ENCODE measurements around the gene KNDC1. TPM values are rescaled to one million over a fixed set of nuclear protein-coding genes. Genes with fewer than 3 reads are reported as not detected.
A peak's percentile ranks its signal among the peaks of the same experiment; 100 is the strongest.

KNDC1 gene
- total RNA-seq, 2 experiments from 2014 or later: 0.36 to 0.40 TPM

DNA sequence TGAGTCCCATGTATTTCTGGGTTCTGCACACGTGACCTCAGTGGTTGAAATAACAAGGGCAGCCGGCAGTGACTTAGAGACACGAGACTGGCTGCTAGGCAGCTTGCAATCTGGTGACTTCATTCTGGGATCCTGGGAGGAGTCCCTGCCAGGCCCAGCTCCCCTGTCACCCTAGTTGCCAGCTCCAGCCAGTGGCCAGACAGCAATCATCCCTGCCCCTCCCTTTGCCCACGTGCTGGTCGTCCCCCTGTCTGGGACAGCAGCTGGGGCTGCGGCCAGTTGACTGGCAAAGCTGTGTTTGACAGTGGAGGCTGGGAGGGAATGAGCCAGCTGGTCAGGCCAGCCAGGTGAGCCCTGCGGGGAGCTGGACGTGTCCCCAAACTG lies 42.3 kb upstream of the KNDC1 start:
- no peak overlapping the region for H3K27ac Mint-ChIP-seq
- H3K4me3 Mint-ChIP-seq: no peak overlapping the region
- no peaks in the 10 kb centered on the region for H3K27me3 Mint-ChIP-seq
- H3K9me3 Mint-ChIP-seq: peaks cover 11% of the 10 kb centered on the region
- no peaks in the 10 kb centered on the region for H3K4me1 Mint-ChIP-seq
- no peaks in the 10 kb centered on the region for H3K36me3 Mint-ChIP-seq
- ATAC-seq (ENCODE audit: low read depth) (no peak), DNase-seq (no peak)
- POLR2A ChIA-PET: no interaction called here

DNA sequence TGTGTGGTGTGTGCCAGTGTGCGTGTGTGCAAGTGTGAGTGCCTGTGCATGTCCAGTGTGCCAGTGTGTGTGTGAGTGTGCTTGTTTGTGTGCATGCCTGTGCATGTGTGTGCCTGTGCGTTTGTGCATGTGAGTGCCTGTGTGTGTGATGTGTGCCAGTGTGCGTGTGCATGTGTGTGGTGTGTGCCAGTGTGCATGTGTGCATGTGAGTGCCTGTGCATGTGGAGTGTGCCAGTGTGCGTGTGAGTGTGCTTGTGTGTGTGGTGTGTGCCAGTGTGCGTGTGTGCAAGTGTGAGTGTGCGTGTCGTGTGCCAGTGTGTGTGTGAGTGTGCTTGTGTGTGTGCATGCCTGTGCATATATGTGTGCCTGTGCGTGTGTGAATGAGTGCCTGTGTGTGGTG lies 38.5 kb upstream of the KNDC1 start:
- H3K27me3 Mint-ChIP-seq: peaks cover 9% of the 10 kb centered on the region
- H3K27ac Mint-ChIP-seq: no peak overlapping the region
- POLR2A ChIA-PET: no interaction called here
- H3K36me3 Mint-ChIP-seq: no peaks in the 10 kb centered on the region
- no peak for ATAC-seq (ENCODE audit: low read depth)
- peaks cover 11% of the 10 kb centered on the region for H3K9me3 Mint-ChIP-seq
- no peak overlapping the region for H3K4me3 Mint-ChIP-seq
- peaks cover 2% of the 10 kb centered on the region for H3K4me1 Mint-ChIP-seq
- no peak for DNase-seq

DNA sequence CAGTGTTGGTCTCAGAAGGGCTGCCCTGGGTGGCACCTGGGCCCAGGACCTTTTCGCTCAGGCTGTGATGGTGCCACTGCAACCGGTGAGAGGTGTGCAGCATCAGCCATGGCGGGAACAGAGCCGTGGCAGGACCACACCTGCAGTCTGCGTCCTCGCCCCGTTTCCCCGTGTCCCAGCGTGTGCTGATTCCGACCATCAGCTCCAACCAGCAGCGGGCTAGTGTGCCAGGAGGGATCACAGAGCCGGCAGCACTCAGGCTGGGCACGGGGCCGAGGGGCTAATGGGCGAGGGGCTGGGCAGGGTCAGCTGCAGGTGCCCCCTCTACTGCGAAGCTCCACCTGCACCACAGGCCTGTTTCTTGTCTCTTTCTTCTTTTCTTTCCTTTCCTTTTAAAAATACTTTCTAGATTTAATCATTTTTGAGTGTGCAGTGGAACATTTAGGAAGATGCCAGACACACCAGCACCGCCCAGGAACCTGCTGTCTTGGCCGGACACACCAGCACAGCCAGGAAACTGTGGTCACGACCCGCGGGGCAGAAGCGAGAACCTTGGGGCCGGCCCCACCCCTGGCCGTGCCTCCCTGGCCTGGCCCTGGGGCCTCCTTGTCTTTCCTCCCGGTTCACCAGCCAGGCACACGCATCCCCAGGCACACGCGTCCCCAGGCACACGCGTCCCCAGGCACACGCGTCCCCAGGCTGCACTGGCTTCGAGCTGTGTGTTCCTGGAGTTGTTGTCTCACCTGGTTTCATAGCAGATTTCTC lies 37.7 kb upstream of the KNDC1 start:
- H3K27ac Mint-ChIP-seq: no peak overlapping the region
- H3K36me3 Mint-ChIP-seq: no peaks in the 10 kb centered on the region
- H3K27me3 Mint-ChIP-seq: peaks cover 9% of the 10 kb centered on the region
- peaks cover 11% of the 10 kb centered on the region for H3K9me3 Mint-ChIP-seq
- DNase-seq (peak; percentile 14), ATAC-seq (ENCODE audit: low read depth) (no peak)
- POLR2A ChIA-PET: no interaction called here
- H3K4me3 Mint-ChIP-seq: no peak overlapping the region
- H3K4me1 Mint-ChIP-seq: peaks cover 2% of the 10 kb centered on the region

DNA sequence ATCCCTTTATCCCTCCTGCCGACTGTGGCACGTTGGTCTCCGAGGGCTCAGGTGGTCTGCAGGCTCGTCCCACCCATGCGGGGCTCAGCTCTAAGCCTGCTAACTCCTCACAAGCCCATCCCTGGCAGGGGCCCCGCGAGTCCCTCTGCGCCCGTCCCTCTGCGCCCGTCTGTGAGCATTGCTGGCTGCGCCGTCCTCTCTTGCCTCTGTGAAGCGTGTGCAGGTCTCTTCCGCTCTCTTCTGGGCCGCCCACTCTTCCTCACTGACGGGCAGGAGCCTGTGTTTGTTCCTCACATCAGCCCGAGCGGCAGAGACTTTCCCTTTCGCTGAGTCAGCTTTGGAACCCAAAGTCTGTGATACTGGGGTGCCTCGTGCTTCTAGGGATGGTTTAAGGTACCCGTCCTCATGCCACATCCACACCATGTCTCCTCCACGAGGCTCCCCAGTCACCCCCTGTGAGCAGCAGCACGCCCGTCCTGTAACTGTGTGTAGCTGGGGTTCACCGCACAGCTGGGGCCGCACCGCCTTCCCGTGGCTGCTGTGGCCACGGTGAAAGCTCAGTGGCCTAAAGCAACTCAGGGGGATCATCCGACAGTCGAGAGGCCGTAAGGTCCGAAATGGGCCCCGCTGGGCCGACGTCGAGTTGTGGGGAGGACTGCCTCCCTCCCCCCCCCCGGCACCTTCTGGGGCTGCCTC lies 36.8 kb upstream of the KNDC1 start:
- Mint-ChIP-seq H3K4me1 (peaks cover 2% of the 10 kb centered on the region), H3K9me3 (peaks cover 8% of the 10 kb centered on the region), H3K36me3 (no peaks in the 10 kb centered on the region), H3K27me3 (peaks cover 10% of the 10 kb centered on the region), H3K27ac (no peak overlapping the region), H3K4me3 (peak overlapping the region; percentile 42)
- peak; percentile 58 for ATAC-seq (ENCODE audit: low read depth)
- no peak for DNase-seq
- POLR2A ChIA-PET: no interaction called here

DNA sequence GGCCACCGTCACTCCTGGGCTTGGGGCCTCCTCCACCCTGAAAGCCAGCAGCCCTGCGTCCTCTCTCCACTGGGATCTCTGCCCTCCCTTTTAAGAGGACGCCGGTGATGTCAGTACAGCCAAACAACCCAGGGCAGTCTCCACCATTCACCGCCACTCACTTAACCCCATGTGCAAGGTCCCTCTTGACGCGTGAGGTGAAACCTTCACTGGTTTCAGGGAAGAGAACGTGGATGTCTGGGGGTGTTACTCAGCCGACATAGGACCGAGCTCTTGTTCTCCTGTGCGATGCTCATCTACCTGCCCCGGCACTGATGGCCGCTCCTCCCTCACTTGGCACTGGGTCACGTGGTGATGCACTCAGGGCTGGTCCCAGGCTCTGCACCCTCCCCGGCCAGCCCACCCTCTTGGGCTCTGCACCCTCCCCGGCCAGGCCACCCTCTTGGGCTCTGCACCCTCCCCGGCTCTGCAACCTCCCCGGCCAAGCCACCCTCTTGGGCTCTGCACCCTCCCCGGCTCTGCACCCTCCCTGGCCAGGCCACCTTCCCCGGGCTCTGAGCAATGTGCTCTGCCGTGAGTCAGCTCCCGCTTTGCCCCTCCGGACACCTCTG lies 36.2 kb upstream of the KNDC1 start:
- Mint-ChIP-seq H3K36me3 (no peaks in the 10 kb centered on the region), H3K27ac (no peak overlapping the region), H3K4me3 (no peak overlapping the region), H3K9me3 (peaks cover 4% of the 10 kb centered on the region), H3K4me1 (peaks cover 2% of the 10 kb centered on the region), H3K27me3 (peaks cover 10% of the 10 kb centered on the region)
- ATAC-seq (ENCODE audit: low read depth) (no peak), DNase-seq (peak; percentile 25)
- POLR2A ChIA-PET: no interaction called here

DNA sequence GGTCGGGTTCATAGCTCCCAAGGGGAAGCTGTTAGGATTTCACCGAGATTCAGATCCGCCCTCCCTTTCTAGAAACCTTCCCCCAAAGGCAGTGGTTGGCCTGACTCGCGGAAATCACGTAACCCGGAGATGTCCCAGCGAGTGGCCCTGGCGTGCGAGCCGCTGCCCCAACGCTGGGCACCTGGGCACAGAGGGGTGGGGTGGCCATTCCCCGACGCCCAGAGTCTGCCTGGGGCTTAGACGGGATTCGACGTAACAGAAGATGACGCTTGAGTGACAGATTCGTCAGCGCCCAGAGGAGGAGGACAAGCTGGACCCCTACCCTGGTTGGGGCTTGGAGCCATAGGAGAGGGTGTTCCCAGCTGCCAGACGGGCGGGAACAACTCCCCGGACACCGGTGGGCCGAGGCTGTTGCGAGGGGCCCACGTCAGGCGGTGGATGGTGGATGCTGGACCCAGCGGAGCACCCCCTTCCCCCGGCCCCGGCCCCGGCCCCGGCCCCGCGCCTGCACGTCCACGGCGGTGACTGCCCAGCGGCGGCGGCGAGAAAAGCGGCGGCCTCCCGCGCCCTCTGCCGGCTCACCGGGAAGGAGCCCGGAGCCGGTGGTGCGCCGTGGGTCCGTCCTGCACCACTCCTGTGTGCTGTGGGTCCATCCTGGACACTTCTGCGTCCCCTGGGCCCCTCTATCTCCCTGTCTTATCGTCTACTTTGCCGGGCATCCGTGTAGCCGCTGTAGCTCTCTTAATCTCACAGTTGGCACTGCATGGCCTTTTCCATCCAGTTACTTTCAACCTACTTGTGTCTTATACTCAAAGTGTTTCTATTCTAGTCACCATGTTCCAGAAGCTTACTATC lies 35.4 kb upstream of the KNDC1 start:
- Mint-ChIP-seq H3K36me3 (no peaks in the 10 kb centered on the region), H3K4me1 (peaks cover 2% of the 10 kb centered on the region), H3K27me3 (peaks cover 10% of the 10 kb centered on the region), H3K27ac (no peak overlapping the region), H3K9me3 (no peaks in the 10 kb centered on the region), H3K4me3 (no peak overlapping the region)
- POLR2A ChIA-PET: no interaction called here
- DNase-seq: peak; percentile 50
- no peak for ATAC-seq (ENCODE audit: low read depth)

DNA sequence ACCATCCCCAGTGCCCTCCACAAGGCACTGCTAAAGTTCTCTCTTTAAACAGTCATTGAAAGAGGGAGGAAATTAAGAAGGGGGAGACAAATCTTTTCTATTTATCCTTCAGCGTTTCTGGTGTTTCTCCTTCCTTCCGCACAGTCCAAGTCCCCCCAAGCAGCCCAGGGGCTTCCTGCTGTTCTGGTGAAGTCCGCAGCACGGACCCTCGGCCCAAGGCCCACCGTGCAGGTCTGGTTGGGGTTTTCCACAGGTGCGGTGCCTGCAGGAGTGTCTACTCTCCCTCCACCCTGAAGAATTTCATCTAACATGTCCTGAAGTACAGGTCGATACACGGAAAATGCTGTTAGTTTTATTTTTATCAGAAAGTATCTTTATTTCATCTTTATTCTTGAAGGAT lies 34.1 kb upstream of the KNDC1 start:
- DNase-seq (peak; percentile 17), ATAC-seq (ENCODE audit: low read depth) (no peak)
- Mint-ChIP-seq H3K9me3 (no peaks in the 10 kb centered on the region), H3K27ac (no peak overlapping the region), H3K27me3 (peaks cover 10% of the 10 kb centered on the region), H3K4me3 (no peak overlapping the region), H3K4me1 (peaks cover 2% of the 10 kb centered on the region), H3K36me3 (no peaks in the 10 kb centered on the region)
- POLR2A ChIA-PET: no interaction called here

DNA sequence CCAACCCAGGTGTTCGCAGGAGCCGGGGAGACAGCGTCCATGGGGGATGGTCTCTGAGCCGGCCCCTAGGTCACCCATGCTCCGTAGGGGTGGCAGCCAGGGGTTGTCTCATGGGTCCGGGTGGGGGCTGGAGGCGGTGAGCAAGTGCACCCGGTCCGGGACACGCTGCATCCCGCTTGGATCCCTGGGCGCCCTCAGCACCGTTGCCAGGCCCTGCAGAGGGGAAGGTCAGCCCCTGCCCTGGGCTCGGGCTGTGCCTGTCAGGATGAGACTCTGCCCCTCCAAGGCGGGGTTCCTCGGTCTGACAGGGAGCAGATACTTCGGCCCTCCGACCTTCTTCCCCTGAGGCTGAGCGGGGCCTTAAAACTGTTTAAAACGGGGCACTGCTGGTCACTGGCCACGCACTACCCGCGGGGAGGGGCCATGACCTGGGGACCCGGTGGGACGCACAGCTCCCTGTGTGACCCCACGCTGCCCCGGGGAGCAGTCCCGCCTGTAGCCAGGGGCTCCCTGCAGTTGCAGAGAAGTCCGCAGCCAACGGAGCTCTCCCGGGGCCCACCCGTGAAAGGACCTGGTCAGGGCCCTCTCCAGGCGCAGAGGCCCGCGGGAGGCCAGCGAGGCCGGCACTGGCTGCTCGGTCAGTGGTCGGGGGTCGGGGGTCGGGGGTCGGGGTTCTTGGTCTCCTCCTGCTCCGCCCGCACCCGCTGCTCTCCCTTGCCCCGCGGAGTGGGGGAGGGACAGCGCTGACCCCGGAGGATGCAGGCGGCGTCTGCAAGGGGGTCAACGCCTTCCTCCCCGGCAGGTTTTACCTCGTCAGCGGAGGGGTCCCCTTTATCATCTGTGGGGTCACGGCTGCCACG lies 33.4 kb upstream of the KNDC1 start:
- POLR2A ChIA-PET: no interaction called here
- peaks cover 2% of the 10 kb centered on the region for H3K4me1 Mint-ChIP-seq
- peaks cover 10% of the 10 kb centered on the region for H3K27me3 Mint-ChIP-seq
- H3K36me3 Mint-ChIP-seq: no peaks in the 10 kb centered on the region
- H3K27ac Mint-ChIP-seq: no peak overlapping the region
- no peak overlapping the region for H3K4me3 Mint-ChIP-seq
- DNase-seq: peak; percentile 26
- ATAC-seq (ENCODE audit: low read depth): no peak
- no peaks in the 10 kb centered on the region for H3K9me3 Mint-ChIP-seq

DNA sequence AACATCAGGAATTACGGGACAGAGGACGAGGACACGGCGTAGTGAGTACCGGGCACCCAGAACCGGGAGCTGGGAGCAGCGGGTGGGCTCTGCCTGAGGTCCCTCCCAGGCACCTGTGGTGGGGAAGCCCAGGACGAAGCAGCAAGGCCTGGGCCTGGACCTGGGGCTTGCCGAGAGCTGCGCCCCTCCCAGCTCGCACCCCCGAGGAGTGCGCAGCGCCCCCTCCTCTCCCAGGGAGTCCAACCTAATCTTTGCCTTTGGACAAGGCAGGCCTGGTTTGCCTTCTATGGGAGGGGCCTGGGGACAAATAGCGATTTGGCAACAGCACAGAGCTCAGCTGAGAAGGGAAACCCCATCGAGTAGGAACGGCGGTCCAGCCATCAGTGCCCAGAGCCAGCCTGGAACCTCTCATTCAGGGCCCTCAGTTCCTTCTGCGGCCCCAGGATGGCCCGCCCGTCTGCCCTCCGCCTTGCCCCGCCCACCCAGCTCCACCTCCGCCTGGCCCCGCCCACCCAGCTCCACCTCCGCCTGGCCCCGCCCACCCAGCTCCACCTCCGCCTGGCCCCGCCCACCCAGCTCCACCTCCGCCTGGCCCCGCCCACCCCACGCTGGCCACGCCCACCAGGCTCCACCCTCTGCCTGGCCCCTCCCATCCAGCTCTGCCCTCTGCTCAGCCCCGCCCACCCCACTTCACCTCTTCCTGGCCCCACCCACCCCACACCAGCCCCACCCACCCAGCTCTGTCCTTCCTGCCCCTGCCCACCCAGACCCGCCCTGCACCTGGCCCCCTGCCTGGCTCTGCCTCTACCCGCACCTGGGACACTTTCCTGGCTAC lies 32.5 kb upstream of the KNDC1 start:
- DNase-seq (peak; percentile 34), ATAC-seq (ENCODE audit: low read depth) (no peak)
- POLR2A ChIA-PET: no interaction called here
- H3K4me1 Mint-ChIP-seq: peaks cover 2% of the 10 kb centered on the region
- no peak overlapping the region for H3K4me3 Mint-ChIP-seq
- no peaks in the 10 kb centered on the region for H3K9me3 Mint-ChIP-seq
- peaks cover 10% of the 10 kb centered on the region for H3K27me3 Mint-ChIP-seq
- no peaks in the 10 kb centered on the region for H3K36me3 Mint-ChIP-seq
- no peak overlapping the region for H3K27ac Mint-ChIP-seq

DNA sequence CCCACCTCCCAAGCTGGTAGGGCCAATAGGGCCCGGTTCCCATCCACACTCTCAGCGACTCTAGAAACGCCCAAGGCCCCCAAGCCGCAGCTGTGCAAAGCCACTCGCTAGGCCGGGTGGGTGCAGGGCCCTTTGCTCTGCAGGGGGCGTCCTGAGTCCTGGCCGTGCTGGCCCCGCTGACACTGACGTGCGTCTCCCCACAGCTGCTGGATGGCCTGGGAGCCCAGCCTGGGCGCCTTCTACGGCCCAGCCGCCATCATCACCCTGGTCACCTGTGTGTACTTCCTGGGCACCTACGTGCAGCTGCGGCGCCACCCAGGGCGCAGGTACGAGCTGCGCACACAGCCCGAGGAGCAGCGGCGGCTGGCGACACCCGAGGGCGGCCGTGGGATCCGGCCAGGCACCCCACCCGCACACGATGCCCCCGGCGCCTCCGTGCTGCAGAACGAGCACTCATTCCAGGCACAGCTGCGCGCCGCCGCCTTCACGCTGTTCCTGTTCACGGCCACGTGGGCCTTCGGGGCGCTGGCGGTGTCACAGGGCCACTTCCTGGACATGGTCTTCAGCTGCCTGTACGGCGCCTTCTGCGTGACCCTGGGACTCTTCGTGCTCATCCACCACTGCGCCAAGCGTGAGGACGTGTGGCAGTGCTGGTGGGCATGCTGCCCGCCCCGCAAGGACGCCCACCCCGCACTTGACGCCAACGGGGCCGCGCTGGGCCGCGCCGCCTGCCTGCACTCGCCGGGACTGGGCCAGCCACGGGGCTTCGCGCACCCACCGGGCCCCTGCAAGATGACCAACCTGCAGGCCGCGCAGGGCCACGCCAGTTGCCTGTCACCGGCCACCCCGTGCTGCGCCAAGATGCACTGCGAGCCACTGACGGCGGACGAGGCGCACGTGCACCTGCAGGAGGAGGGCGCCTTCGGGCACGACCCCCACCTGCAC lies 31.6 kb upstream of the KNDC1 start:
- H3K4me3 Mint-ChIP-seq: no peak overlapping the region
- DNase-seq: no peak
- POLR2A ChIA-PET: no interaction called here
- no peak overlapping the region for H3K27ac Mint-ChIP-seq
- no peaks in the 10 kb centered on the region for H3K4me1 Mint-ChIP-seq
- H3K27me3 Mint-ChIP-seq: peaks cover 5% of the 10 kb centered on the region
- ATAC-seq (ENCODE audit: low read depth): no peak
- H3K9me3 Mint-ChIP-seq: no peaks in the 10 kb centered on the region
- no peaks in the 10 kb centered on the region for H3K36me3 Mint-ChIP-seq

DNA sequence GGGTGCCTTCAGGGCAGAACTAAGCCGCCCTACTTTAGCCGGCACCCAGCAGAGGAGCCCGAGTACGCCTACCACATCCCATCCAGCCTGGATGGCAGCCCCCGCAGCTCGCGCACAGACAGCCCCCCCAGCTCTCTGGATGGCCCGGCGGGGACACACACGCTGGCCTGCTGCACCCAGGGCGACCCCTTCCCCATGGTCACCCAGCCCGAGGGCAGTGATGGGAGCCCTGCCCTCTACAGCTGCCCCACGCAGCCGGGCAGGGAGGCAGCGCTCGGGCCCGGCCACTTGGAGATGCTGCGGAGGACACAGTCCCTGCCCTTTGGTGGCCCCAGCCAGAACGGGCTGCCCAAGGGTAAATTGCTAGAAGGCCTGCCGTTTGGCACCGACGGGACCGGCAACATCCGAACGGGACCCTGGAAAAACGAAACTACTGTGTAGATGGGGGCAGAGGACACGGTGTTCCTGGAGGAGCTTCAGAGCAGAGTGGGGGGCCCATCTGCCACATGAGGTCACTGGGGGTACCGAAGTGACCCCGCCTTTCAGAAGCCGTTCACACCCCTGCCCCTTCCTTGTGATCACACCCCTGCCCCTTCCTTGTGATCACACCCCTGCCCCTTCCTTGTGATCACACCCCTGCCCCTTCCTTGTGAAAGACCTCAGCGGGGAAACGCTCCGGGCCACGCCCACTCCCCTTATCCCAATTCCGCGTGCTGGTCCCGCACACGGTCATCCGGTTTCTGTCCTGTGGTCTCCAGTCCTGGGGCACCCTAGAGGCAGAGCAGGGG lies 30.8 kb upstream of the KNDC1 start:
- H3K27ac Mint-ChIP-seq: no peak overlapping the region
- H3K36me3 Mint-ChIP-seq: no peaks in the 10 kb centered on the region
- ATAC-seq (ENCODE audit: low read depth): no peak
- POLR2A ChIA-PET: no interaction called here
- H3K9me3 Mint-ChIP-seq: no peaks in the 10 kb centered on the region
- H3K4me1 Mint-ChIP-seq: no peaks in the 10 kb centered on the region
- H3K27me3 Mint-ChIP-seq: peaks cover 5% of the 10 kb centered on the region
- no peak overlapping the region for H3K4me3 Mint-ChIP-seq
- no peak for DNase-seq
